NCI-H2081 treated with DMSO at 0.1 percent for 48 hours (cell line): Measurements from ENCODE around the gene RPRML.
"Not testable (repeated sequence)": the region's sequence is repeated elsewhere in the genome, so short reads cannot be mapped to it uniquely, and the experiment has no call there.

ENCODE experiments used
- DNase-seq: peaks from one replicate; lab custom pipeline; 2025; lab: John Stamatoyannopoulos, UW

The RPRML gene

GRCh38 chr17:46976626-46977270, 2.3 kb downstream of the RPRML start:
- DNase-seq = no peak

- DNase-seq = no peak
Observed at GRCh38 chr17:46975287-46975686, 3.8 kb downstream of the RPRML start.

GRCh38 chr17:46974086-46974485, 5.0 kb downstream of the RPRML start:
- peak; percentile 1 for DNase-seq

GRCh38 chr17:46972346-46972745, 6.7 kb downstream of the RPRML start:
- DNase-seq = no peak

- no peak for DNase-seq
Observed at GRCh38 chr17:46971647-46972300, 7.3 kb downstream of the RPRML start.

- DNase-seq = no peak
Observed at GRCh38 chr17:46968896-46969295, 10.2 kb downstream of the RPRML start.

GRCh38 chr17:46968224-46968834, 10.7 kb downstream of the RPRML start:
- DNase-seq = no peak

GRCh38 chr17:46964315-46965265, 14.5 kb downstream of the RPRML start:
- no peak for DNase-seq

GRCh38 chr17:46963571-46963970, 15.5 kb downstream of the RPRML start:
- no peak for DNase-seq

- DNase-seq = no peak
Observed at GRCh38 chr17:46962374-46962790, 16.7 kb downstream of the RPRML start.

- DNase-seq = no peak
Observed at GRCh38 chr17:46960152-46960551, 18.9 kb downstream of the RPRML start.

GRCh38 chr17:46958041-46958591, 20.9 kb downstream of the RPRML start:
- no peak for DNase-seq

GRCh38 chr17:46953191-46953590, 25.9 kb downstream of the RPRML start:
- DNase-seq = not testable (repeated sequence)

- no peak for DNase-seq
Observed at GRCh38 chr17:46952115-46952514, 26.9 kb downstream of the RPRML start.

GRCh38 chr17:46951706-46952105, 27.3 kb downstream of the RPRML start:
- no peak for DNase-seq

GRCh38 chr17:46950997-46951621, 27.9 kb downstream of the RPRML start:
- no peak for DNase-seq

- DNase-seq = no peak
Observed at GRCh38 chr17:46950342-46950996, 28.6 kb downstream of the RPRML start.

- DNase-seq = no peak
Observed at GRCh38 chr17:46949291-46950174, 29.5 kb downstream of the RPRML start.

- DNase-seq = no peak
Observed at GRCh38 chr17:46948544-46948943, 30.5 kb downstream of the RPRML start.

- DNase-seq = no peak
Observed at GRCh38 chr17:46947216-46947615, 31.8 kb downstream of the RPRML start.
